GM21381 (cell line): ENCODE results near the gene LDLR.
"Not testable (repeated sequence)": the region's sequence is repeated elsewhere in the genome, so short reads cannot be mapped to it uniquely, and the experiment has no call there.

ENCODE experiments used
- ATAC-seq: cut with Tn5 transposase; IDR thresholded peaks from one replicate; pipeline ENCODE4 v1.9.1; 2021; ENCODE audit warnings: mild to moderate bottlenecking, moderate library complexity; ENCODE audit not compliant: unreplicated experiment

LDLR gene

DNA sequence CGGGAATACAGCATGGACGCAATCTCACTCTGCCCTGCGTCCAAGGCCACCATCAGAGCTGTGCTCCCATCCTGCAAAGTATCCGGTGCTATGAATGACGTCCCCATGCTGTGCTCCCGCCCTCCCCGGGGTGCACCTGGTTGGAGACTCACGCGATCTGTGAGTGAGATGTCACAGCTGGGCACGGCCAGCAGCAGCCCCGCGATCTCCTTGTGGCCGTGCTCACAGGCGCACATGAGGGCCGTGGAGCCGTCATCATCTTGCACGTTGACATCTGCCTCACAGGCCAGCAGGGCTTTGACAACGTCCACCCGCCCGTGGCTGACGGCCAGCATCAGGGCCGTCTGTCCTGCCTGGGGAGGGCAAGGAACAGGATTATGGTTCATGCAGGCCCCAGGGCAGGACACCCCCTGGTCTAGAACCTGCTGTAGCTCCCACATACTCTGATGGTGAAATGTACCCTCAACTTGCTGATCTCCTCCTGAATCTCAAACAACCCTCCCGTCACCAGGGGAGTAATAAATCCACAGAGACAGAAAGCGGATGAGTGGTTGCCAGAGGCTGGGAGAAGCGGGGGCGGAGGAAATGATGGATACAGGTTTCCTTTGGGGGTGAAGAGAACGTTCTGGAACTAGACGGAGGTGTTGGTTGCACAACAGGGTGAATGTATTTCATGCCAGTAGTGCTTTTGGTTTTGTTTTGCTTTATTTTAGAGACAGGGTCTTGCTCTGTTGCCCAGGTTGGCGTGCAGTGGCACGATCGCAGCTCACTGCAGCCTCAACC is 80.8 kb downstream of the LDLR start:
- ATAC-seq = no peak

DNA sequence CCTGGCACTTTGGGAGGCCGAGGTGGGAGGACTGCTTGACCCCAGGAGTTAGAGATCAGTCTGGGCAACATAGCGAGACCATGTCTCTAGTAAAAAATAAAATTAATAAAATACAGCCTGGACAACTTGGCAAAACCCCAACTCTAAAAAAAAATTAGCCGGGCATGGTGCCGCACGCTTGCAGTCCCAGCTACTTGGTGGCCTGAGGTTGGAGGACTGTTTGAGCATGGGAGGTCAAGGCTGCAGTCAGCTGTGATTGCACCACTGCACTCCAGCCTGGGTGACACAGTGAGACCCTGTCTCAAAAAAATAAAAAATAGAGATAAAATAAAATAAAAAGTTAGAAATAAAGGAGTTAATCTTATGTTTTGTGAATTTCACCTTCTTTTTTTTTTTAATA is 81.9 kb downstream of the LDLR start:
- ATAC-seq = no peak

DNA sequence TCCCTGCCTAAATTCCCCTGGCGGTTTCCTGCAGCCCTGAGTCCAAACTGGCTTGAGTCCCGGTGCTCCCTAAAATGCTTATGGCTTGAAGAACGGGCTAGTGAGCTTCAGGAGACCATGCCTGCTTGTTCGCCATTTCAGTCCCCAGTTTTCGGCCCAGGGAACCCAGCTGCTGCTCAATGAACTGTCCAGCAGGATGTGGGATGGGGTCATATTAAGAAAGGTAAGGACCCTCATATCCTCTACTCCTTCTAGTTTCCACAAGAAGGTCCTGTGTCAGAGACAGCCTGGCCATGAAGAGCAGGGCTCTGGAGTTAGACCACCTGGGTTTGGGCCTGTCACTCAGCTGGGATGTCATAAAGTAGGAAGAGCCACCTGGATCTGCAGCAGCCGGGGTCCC is 83.3 kb downstream of the LDLR start:
- no peak for ATAC-seq

DNA sequence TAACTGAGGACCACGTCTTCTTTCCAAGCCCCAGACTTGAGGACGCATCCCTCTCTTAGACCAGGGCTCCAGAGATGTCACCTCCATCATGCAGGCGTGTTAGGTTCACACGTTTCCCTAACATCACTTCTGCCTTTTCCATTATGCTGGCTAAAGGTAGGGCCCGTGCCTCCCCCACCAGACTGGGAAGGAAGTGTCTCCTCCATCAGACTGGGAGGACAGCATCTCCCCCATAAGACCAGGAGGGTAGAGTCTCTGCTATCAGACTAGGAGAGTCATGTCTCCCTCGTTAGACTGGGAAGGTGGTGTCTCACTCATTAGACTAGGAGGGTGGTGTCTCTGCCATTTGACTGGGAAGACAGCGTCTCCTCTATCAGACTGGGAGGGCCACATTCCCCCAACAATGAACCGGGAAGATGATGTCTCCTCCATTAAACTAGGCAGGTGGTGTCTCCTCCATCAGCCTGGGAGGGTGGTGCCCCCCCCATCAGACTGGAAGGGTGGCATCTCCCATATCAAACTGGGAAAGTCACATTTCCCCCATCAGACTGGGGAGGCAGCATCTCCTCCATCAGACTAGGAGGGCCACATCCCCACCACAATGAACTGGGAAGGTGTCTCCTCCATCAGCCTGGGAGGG is 84.4 kb downstream of the LDLR start:
- no peak for ATAC-seq

DNA sequence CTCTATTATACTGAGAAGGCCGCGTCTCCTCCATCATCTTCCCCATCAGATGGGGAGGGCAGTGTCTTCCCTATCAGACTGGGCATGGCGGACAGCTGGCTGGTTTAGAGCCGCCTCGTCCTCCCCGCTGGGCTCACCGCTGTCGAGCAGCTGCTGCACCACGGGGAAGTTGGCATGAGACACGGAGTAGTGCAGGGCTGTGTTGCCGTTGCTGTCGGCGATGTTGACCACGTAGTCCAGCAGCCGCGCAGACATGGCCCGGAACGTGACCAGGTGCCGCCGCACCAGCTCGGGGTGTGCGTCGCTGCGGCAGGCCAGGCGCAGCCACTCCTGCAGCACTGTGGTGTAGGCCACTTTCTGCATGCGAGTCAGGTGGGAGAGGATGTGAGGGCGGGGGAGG is 85.1 kb downstream of the LDLR start:
- no peak for ATAC-seq

GRCh38 chr19:11175920-11176319 is 86.7 kb downstream of the LDLR start:
- ATAC-seq = no peak

DNA sequence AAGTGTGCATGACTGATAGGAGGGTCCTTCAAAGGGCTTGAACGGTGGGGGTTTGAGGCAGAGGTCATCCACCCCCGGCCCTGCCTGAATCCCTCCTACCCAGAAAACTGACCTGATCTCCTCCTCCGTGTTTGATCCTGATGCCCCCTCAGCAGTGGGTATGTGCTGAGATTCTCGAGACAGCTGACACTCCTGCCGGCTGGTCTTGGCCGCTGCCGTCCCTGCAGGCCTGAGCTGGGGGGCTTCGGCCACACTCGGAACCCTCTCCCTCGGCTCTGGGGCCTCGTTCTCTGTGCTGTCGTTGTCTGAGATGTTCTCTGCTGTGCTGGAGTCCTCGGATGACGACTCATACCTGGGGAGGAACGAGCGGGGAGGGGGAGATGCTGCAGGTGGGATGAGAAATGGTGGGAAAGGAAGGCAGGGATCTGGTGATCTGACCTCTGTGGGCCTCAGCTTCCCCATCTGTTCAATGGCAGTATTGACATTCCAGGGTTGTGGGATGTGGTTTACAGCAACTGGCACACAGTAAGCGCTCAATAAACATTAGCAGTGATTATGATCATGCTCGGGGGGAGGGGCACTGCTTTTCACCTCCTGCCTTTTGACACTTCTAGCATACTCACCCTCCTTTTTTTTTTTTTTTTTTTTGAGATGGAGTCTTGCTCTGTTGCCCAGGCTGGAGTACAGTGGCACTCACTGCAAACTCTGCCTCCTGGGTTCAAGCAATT is 87.4 kb downstream of the LDLR start:
- ATAC-seq = no peak

DNA sequence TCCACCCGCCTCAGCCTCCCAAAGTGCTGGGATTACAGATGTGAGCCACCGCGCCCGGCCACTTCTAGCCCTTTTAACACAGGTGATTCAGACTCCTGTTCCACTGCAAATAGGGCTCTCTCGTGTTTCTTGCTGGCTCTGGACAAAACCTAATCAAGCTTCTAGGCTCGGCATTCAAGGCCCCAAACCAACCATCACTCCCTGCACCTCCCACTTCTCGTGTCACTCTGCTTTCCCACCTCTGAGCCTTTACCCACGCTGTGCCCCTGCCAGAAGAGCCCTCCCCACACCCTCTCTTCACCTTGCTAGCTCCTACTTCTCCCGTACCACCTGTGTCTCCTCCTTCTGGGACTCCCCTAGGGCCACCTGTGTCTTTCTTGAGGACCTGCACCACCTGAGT is 88.3 kb downstream of the LDLR start:
- no peak for ATAC-seq

DNA sequence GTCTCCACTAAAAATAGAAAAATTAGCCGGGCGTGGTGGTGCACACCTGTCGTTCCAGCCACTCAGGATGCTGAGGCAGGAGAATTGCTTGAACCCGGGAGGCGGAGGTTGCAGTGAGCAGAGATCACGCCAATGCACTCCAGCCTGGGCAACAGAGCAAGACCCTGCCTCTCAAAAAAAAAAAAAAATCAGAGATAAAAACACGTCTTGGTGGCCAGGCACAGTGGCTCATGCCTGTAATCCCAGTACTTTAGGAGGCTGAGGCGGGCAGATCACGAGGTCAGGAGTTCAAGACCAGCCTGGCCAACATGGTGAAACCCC is 89.8 kb downstream of the LDLR start:
- ATAC-seq = not testable (repeated sequence)

- no peak for ATAC-seq
Measured at GRCh38 chr19:11179716-11180297, 90.5 kb downstream of the LDLR start.

DNA sequence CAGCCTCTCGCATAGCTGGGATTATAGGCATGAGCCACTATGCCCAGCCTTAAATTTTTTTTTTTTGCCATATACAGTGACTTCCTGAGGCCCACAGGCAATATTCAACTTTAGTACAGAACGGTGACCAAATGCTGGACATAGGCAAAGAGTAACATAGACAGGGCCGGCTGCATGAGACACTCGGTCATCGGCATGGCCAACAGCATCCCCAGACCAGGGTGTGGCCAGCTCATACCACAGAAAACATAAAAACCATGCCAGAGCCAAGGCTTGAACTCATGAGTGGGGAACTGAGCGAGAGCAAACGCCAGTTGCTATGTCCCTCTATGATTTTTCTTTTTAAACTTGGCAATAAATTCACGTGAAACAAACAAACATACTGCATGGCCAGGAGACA is 91.1 kb downstream of the LDLR start:
- no peak for ATAC-seq

DNA sequence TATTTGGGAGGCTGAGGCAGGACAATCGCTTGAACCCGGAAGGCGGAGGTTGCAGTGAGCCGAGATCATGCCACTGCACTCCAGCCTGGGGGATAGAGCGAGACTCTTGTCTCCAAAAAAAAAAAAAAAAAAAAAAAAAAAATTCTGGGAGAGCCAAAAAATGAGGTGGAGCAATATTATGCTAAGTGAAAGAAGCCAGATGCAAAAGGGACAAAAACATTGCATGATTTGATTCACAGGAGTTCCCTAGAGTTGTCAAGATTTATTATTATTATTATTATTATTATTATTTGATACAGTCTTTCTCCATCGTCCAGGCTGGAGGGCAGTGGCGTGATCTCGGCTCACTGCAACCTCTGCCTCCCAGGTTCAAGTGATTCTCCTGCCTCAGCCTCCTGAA is 91.7 kb downstream of the LDLR start:
- not testable (repeated sequence) for ATAC-seq

- ATAC-seq = no peak
Measured at GRCh38 chr19:11181488-11181887, 92.2 kb downstream of the LDLR start.
